ENCODE data around the gene SEMA3F. TPM values are rescaled to one million over a fixed set of nuclear protein-coding genes. Genes with fewer than 3 reads are reported as not detected.
A peak's percentile ranks its signal among the peaks of the same experiment; 100 is the strongest.

The SEMA3F gene
- total and polyA plus RNA-seq, 2 experiments from 2014 or later, result 13.9 to 15.5 TPM

GRCh38 chr3:50193286-50193685 is 38.2 kb downstream of the SEMA3F start:
- WGBS (ENCODE audit: low lambda C conversion rate, missing lambda C conversion rate), result 93% methylated on average over 31 of the region's 36 CpGs
- no peak overlapping the region for H2AFZ ChIP-seq
- H3K4me2 ChIP-seq, result no peak overlapping the region
- DNase-seq (ENCODE audit: low spot score), result no peak
- H3K27me3 ChIP-seq, result peaks cover 3% of the 10 kb centered on the region
- no peaks in the 10 kb centered on the region for H3K36me3 ChIP-seq (replicated peaks; ENCODE audit: insufficient read depth, low read depth)
- H3K4me3 ChIP-seq, result no peak overlapping the region
- no peaks in the 10 kb centered on the region for H3K4me1 ChIP-seq (ENCODE audit: insufficient read depth)
- no peak overlapping the region for H3K27ac ChIP-seq
- H4K20me1 ChIP-seq (ENCODE audit: insufficient read depth, poor library complexity, severe bottlenecking), result no peaks in the 10 kb centered on the region
- no peaks in the 10 kb centered on the region for H3K9me2 ChIP-seq (replicated peaks; ENCODE audit: insufficient read depth)
- H3K9me3 ChIP-seq (ENCODE audit: low read depth), result no peaks in the 10 kb centered on the region
- TF ChIP-seq, protein P1, sequence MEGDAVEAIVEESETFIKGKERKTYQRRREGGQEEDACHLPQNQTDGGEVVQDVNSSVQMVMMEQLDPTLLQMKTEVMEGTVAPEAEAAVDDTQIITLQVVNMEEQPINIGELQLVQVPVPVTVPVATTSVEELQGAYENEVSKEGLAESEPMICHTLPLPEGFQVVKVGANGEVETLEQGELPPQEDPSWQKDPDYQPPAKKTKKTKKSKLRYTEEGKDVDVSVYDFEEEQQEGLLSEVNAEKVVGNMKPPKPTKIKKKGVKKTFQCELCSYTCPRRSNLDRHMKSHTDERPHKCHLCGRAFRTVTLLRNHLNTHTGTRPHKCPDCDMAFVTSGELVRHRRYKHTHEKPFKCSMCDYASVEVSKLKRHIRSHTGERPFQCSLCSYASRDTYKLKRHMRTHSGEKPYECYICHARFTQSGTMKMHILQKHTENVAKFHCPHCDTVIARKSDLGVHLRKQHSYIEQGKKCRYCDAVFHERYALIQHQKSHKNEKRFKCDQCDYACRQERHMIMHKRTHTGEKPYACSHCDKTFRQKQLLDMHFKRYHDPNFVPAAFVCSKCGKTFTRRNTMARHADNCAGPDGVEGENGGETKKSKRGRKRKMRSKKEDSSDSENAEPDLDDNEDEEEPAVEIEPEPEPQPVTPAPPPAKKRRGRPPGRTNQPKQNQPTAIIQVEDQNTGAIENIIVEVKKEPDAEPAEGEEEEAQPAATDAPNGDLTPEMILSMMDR (IDR thresholded peaks at IDR 0.05; ENCODE audit: poor library complexity), result no peak
- TF ChIP-seq EZH2phosphoT487 (IDR thresholded peaks at IDR 0.05; ENCODE audit: low read depth, severe bottlenecking, unreplicated experiment), result no peak
- no peak for TF ChIP-seq EZH2 (IDR thresholded peaks at IDR 0.05; ENCODE audit: borderline replicate concordance)
- no peaks in the 10 kb centered on the region for H3K79me2 ChIP-seq

GRCh38 chr3:50193746-50194127 is 38.6 kb downstream of the SEMA3F start:
- no peak overlapping the region for H2AFZ ChIP-seq
- no peak for DNase-seq (ENCODE audit: low spot score)
- H3K9me3 ChIP-seq (ENCODE audit: low read depth), result no peaks in the 10 kb centered on the region
- no peak overlapping the region for H3K4me3 ChIP-seq
- no peak overlapping the region for H3K4me2 ChIP-seq
- no peaks in the 10 kb centered on the region for H3K9me2 ChIP-seq (replicated peaks; ENCODE audit: insufficient read depth)
- no peaks in the 10 kb centered on the region for H3K79me2 ChIP-seq
- H3K4me1 ChIP-seq (ENCODE audit: insufficient read depth), result no peaks in the 10 kb centered on the region
- TF ChIP-seq, protein P1 (IDR thresholded peaks at IDR 0.05; ENCODE audit: poor library complexity), result no peak
- no peak for TF ChIP-seq EZH2phosphoT487 (IDR thresholded peaks at IDR 0.05; ENCODE audit: low read depth, severe bottlenecking, unreplicated experiment)
- no peak for TF ChIP-seq EZH2 (IDR thresholded peaks at IDR 0.05; ENCODE audit: borderline replicate concordance)
- peaks cover 3% of the 10 kb centered on the region for H3K27me3 ChIP-seq
- WGBS (ENCODE audit: low lambda C conversion rate, missing lambda C conversion rate), result 96% methylated on average over 32 of the region's 34 CpGs
- no peaks in the 10 kb centered on the region for H3K36me3 ChIP-seq (replicated peaks; ENCODE audit: insufficient read depth, low read depth)
- H3K27ac ChIP-seq, result no peak overlapping the region
- H4K20me1 ChIP-seq (ENCODE audit: insufficient read depth, poor library complexity, severe bottlenecking), result no peaks in the 10 kb centered on the region

DNA sequence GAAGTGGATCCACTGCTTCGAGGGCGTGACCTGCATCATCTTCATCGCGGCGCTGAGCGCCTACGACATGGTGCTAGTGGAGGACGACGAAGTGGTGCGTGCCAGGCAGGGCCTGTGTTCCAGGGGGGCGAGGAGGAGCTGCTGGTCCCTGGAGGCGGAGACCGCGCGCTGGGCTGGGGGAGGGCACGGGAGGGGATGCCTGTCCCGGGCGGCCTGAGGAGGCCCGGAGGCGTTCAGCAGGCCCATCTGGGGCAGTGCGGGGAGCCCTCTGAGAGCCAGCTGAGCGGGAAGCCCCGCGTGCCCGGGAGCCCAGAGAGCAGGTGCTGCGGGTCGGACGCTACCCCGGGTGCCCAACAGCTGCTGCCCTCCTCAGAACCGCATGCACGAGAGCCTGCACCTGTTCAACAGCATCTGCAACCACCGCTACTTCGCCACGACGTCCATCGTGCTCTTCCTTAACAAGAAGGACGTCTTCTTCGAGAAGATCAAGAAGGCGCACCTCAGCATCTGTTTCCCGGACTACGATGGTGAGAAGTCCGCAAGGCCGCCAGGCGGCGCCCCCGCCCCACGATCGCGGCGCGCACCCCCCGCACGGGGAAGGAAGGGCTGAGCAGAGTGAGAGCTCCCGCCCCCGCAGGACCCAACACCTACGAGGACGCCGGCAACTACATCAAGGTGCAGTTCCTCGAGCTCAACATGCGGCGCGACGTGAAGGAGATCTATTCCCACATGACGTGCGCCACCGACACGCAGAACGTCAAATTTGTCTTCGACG is 39.2 kb downstream of the SEMA3F start:
- peak overlapping the region; percentile 68 for H3K4me2 ChIP-seq
- no peaks in the 10 kb centered on the region for H4K20me1 ChIP-seq (ENCODE audit: insufficient read depth, poor library complexity, severe bottlenecking)
- H3K4me3 ChIP-seq, result no peak overlapping the region
- peak; percentile 73 for DNase-seq (ENCODE audit: low spot score)
- no peaks in the 10 kb centered on the region for H3K4me1 ChIP-seq (ENCODE audit: insufficient read depth)
- no peaks in the 10 kb centered on the region for H3K9me3 ChIP-seq (ENCODE audit: low read depth)
- WGBS (ENCODE audit: low lambda C conversion rate, missing lambda C conversion rate), result 45% methylated on average over 49 of the region's 70 CpGs
- H3K27me3 ChIP-seq, result peaks cover 3% of the 10 kb centered on the region
- H3K27ac ChIP-seq, result no peak overlapping the region
- H3K36me3 ChIP-seq (replicated peaks; ENCODE audit: insufficient read depth, low read depth), result no peaks in the 10 kb centered on the region
- TF ChIP-seq, protein P1 (IDR thresholded peaks at IDR 0.05; ENCODE audit: poor library complexity), result peak; percentile 72
- TF ChIP-seq EZH2 (IDR thresholded peaks at IDR 0.05; ENCODE audit: borderline replicate concordance) (no peak), EZH2phosphoT487 (IDR thresholded peaks at IDR 0.05; ENCODE audit: low read depth, severe bottlenecking, unreplicated experiment) (no peak)
- no peak overlapping the region for H2AFZ ChIP-seq
- no peaks in the 10 kb centered on the region for H3K9me2 ChIP-seq (replicated peaks; ENCODE audit: insufficient read depth)
- no peaks in the 10 kb centered on the region for H3K79me2 ChIP-seq
